ENCODE measurements around the gene SAPCD2.

SAPCD2 gene

DNA sequence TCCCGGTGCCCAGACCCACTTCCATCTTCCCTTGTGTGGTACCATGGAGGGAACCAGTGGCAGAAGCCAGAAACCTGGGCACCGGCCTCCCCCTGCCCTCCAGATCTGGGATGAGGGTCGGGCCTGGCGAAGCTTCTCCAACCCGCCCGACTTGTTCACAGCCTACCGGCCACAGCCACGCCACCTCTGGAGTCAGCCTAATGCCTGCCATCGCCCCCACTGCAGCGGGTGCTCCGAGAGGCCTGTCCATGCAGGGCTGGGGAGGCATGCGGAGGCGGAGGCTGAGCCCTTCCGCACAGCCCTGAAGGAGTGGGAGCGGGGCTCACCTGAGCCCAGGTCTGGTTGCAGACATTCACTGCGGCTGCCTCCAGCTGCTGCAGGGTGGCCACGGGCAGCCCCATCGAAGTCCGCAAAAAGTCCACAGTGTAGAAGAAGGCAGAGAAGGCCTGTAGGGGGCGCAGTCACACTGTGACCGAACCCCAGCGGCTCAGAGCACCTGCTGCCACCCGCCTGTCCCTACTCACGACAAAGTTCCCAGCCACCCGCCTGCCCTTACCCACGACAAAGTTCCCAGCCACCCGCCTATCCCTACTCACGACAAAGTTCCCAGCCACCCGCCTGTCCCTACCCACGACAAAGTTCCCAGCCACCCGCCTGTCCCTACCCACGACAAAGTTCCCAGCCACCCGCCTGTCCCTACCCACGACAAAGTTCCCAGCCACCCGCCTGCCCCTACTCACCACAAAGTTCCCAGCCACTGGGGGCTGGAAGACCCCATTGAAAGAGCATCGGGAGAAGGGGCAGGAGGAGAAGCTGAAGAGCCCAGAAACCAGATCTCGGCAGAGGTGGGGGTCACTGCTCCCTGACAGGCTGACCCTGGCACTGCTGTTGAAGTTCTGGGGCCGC, 20.6 kb downstream of the SAPCD2 start:
- DNase-seq (ENCODE audit: low read depth in 1 of 2, low spot score in 1 of 2): no peak

DNA sequence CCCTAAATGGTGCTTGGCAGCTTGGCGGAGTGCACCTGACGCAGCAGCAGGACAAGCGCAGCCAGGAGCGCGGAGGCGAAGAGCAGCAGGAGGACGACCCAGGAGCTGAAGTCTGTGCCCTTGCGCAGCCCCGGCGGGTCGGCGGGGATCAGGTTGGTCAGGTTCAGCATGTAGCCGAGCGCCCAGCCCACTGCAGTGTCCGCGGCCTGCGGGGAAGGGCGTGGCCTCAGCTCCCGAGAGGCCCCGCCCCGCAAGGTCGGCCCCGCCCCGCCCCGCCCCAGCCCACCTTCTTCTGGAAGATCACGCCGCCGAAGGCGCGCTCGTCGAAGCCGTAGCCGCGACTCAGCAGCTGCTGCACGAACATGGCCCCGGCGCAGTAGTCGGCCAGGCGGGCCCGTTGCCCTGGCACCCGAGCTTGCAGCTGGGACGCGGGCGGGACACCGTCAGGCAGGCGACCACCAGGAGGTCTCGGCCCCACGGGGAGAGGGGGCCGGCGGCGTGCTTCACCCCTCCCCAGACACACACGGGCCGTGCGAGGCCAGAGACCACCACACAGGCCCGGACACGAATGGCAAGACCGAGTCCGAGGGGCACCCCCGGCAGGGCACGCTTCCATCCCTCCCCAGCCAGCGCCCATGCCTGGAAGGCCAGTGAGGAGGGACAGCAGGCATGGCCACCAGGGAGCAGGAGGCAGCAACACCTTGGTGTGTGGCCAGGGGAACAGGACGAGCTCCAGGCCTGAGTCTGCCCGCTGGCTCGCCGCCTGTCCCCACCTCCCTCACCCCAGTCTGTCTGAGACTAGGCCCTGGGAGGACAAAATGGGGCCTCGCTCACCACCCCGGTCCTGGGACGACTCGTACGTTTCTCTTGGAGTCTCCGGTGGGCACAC, 21.5 kb downstream of the SAPCD2 start:
- DNase-seq (ENCODE audit: low read depth in 1 of 2, low spot score in 1 of 2): no peak

DNA sequence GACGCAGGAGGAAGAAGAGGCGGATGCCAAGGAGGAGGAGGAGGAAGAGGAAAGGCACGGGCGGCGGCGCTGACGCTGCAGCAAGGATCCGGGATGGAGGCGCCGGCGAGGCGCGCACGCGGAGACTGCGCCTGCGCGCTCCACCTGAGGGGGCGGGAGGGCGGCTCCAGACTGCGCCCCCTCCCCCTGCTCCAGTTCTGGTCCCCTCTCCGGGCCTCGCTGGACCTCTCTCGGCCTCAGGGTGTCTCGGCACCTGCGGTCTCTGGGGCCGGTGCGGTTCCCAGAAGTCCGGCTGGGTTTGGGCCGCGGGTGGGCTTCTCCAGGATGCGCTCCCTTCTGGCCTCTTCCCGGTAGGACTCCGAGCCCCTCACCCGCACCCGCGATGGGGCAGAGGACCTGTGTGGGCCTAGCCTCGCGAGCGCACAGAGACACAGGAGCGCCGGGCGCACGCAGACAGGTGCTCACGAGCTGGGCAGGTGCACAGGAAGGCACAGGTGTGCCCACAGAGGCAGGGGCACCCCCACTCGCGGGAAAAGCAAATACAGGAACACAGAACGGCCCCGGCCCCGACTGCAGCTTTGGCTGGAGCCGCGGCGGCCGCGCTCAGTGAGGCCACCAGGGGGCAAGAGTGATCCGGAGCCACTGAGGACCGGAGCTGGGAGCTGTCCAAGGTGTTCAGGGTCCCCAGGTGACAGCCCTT, 24.1 kb downstream of the SAPCD2 start, which contains the start of gene NPDC1:
TSS of gene NPDC1 (minus strand) at position 90 of the 700 bp plus-strand sequence. CDS start 188 bp downstream, outside the sequence.
- DNase-seq (ENCODE audit: low read depth in 1 of 2, low spot score in 1 of 2): peak; percentile 69

DNA sequence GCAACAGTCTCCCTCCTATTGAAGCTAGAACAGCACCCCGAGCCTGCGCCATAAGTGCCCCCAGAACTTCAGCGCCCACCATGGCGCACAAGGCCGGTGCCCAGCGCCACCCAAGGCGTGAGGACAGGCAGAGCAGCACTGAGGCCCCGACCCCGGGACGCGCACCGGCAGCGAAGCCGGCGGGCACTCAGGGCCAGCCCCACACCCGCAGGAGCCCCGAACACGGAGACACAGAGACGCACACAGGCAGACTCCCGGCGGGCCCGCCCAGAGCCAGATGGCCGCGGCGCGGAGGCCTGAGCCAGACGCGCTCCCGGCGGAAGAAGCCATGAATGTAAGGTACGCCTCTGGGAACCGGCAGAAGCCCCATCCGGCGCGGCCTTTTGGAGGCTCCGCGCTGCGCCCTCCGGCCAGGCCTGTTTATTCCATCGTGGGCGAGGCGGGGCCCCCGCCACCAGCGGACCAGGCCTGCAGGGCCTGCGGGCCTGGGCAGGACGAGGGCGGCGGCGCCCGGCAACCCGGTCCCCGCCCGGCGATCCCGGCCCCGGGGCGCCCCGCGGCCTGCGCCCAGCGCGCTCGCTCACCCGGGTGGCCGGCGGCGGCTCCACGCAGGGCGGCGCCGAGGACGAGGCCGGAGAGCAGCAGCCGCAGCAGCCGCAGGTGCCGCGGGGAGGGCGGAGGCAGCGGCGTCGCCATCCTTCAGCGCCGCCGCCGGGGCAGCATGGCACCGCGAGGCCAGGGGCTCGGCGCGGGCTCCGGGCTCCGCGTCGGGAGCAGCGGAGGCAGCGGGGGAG, 24.9 kb downstream of the SAPCD2 start:
- no peak for DNase-seq (ENCODE audit: low read depth in 1 of 2, low spot score in 1 of 2)

DNA sequence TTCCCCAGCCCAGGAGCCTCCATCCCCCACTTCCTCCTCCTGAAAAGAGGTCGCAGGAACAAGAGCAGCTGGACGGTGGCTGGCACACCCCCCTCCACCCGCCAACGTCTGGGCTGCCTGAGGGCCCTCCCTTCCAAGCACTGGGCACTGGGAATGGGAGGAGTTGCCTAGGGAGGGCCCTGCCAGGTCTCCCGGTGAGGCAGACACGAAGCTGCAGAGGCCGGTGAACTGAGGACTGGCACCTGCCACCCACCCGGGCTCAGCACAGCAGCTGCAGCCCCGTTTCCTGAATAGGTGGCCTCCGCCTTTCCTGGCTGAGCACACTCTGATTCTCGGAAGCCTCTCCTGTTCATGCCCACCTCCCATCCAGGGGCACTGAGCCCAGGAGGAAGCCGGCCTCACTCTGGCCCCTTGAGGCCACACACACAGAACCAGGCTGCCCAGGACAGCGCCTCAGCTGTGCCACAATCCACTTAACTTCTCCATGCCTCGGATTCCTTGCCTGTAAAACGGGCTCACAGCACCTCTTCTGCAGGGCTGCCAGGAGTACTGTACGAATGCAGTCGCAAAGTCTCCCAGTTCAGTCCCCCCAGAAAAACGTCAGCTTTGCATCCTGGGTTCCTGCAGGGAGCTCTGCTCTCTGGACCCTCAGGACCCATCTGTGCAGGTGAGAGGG, 25.7 kb downstream of the SAPCD2 start:
- DNase-seq (ENCODE audit: low read depth in 1 of 2, low spot score in 1 of 2): no peak

DNA sequence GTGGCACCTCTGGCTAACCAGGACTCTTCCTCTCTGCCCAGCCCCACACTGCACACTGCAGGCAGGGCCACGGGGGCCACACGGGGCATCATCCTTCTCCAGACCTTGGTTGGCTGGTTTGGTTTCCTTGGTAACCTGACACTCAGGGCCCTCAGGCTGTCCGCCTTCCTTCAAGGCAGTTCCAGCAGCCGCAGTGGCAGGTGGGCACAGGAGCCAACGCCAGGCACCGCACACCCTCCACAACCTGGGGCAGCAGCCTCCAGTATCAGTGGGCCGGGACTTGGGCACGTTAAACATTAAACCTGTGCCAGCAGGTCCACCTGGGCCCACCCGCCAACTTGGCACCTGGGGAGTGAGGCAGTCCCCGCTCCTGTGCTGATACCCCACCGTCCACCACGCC, 26.3 kb downstream of the SAPCD2 start:
- DNase-seq (ENCODE audit: low read depth in 1 of 2, low spot score in 1 of 2): no peak

DNA sequence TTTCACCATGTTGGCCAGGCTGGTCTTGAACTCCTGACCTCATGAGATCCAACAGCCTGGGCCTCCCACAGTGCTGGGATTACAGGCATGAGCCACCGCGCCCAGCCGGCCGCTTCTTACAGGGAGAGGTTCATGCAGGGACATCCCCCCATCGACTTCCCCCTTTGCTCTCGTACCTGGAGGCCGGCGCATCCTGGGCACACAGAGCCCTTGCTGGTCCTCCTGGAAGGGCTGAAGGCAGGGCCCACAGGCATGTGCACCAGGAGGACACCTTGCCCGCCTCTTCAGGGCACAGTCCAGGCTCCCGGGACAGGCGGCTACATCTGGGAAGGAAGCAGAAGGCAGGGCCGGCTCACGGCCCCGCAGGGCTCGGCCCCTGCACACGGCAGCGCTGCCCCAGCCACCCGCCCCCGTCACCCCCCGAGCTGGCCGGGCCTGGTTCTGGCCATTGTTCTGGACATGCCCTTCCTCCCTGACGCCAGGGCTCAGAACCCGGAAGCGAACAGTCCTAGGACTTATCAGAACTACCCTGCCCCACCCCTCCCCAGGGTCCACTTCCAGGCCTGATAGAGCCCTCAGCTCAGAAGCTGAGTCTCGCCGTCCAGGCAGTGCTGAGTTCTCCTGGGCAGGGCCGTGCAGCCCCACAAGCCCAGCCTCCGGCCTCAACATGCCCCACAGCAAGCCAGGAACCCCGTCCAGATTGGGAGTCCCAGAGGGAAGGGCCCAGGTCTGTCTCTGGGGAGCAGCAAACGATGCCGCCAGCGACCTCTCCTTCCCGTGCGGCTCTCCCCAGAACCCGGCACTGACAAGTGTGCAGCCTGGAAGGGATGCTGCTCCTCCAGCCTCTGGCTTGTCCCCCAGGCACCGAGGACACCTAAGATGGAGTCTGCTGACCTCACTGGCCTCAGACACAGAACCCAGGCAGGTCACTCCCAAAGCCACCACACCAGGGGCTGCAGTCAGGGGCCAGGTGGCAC, 27.3 kb downstream of the SAPCD2 start:
- no peak for DNase-seq (ENCODE audit: low read depth in 1 of 2, low spot score in 1 of 2)

DNA sequence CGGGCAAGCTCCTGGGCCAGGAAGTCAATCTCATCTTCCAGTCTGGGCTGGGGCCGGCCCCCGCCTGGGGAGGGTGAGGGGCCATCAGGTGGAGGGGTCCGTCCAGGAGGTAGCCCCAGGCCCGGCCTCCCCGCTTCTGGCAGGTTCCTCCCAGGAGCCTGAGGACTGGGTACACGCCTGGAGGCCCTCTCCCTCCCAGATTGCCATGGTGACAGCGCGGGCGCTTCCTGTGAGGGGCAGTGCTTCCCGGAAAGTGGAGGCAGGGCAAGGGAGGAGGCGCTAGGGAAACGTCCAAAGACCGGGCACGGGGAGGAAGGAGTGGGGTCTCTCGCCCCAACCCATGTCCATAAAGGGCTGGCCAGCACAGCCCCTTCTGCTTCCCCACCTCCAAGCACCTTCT, 29.2 kb downstream of the SAPCD2 start:
- no peak for DNase-seq (ENCODE audit: low read depth in 1 of 2, low spot score in 1 of 2)

DNA sequence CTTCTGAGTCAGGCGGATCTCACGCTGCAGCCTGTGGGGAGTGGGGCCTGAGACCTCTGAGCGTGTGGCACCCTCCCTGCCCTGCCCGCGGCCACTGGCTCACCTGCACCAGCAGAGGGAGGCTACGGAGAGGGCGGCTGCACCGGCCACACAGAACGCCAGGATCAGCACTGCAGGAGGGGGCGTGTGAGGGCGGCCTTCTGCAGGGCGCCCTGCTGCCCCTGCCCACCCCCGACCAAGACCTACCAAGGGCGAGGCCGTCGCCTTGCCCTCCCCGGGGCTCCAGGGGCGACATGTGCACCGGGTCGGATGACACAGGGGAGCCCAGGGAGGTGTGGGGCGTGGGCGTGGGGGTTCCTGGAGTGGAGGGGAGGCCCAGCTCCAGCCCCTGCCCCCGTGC, 29.8 kb downstream of the SAPCD2 start:
- no peak for DNase-seq (ENCODE audit: low read depth in 1 of 2, low spot score in 1 of 2)

DNA sequence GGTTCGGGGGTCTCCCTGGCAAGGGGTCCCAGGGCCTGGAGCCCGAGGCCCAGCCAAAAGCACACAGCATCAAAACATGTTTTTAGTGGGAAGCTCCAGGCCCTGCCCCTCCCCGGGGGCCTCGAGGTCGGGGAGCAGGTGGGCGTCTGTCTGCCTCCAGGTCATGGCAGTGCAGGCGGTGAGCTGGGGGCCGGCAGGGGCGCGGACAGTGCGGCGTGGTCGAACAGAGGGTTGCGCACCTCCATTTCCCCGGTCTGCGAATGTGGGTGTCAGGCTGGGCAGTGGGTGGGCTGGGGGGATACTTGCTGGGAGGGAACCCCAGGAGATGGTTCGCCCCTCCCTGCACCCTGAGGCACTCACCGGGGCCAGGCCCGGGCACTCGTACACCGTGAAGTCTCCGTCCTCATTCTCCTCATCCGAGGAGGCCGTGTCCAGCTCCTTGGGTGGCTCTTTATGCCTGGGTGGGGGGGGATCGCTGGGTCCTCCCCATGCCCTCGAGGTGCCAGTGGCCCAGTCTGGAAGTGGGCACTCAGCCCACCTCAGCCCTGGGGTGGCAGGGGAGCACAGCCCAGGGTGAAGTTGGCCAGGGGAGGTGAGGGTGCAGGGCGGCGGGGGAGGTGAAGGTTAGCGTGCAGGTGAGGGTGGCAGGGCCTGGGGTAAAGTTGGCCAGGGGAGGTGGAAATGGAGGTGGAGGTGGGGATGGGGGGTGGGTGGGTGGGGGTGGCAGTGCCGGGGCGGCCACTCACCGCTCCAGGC, 30.6 kb downstream of the SAPCD2 start:
- no peak for DNase-seq (ENCODE audit: low read depth in 1 of 2, low spot score in 1 of 2)

DNA sequence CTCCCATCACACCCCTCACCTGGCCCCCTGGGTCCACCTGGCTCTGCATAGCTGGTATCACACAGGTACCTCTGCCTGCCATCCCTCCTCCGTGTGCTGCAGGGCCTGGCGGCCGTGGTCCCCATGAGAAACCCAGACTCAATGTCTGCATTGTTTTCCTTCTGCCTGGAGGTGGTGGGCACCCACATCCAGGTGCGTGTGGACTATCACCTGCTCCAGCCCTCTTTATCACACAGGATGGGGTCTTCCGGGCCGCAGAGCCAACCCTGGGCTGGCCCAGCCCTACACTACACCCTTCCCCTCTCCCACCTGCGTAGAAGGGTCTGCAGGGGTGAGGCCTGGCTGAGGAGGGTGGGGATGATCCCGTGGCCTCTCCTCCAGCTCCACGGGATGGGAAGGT, 31.4 kb downstream of the SAPCD2 start:
- no peak for DNase-seq (ENCODE audit: low read depth in 1 of 2, low spot score in 1 of 2)

DNA sequence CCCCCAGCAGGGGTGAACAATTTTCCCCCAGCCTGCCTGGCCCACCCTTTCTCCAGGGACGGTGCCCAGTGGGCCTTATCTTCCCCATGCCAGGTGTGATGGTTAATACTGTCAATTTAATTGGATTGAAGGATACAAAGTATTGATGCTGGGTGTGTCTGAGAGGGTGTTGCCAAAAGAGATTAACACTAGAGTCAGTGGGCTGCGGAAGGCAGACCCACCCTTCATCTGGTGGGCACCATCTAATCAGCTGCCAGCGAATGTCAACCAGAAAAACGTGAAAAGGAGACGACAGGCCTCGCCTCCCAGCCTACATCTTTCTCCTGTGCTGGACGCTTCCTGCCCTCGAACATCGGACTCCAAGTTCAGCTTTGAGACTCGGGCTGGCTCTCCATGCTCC, 32.9 kb downstream of the SAPCD2 start:
- DNase-seq (ENCODE audit: low read depth in 1 of 2, low spot score in 1 of 2): no peak

DNA sequence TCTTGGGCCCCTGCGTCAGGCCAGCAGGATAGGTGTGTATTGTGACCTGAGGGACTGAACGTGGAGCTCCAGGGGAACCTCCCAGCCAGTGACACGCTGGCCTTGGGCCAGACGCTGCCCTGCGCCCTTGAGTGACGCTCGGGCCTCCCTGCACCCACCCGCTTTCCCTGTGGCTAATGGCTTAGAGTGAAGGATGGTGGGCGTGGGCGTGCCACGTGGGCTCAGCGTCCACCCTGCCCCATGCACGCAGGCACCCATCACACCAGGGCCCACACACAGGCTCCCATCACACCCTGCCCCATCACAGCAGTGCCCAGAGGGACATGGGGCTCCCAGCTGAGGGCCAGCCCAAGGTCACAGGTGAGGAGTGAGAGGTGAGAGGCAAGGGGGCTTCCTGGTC, 33.3 kb downstream of the SAPCD2 start:
- no peak for DNase-seq (ENCODE audit: low read depth in 1 of 2, low spot score in 1 of 2)

DNA sequence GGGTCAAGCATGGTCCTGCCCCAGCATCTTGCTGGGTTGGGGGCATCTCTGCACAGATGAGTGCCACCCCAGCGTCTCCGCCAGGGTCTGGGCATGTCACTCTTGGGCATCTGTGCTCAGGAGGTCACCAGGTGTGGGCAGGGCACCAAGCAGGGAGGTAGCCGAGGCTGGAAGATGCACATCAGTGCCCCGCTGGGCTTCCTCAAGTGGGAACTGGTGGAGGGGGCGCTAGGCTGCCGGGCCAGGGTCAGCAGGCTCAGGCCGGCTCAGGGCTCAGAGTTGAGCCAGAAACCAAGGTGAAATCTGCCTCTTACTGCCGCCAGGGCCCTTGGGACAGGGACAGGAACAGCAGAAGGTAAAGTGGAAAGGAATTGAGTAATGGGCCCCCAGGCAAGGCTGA, 34.4 kb downstream of the SAPCD2 start:
- no peak for DNase-seq (ENCODE audit: low read depth in 1 of 2, low spot score in 1 of 2)

DNA sequence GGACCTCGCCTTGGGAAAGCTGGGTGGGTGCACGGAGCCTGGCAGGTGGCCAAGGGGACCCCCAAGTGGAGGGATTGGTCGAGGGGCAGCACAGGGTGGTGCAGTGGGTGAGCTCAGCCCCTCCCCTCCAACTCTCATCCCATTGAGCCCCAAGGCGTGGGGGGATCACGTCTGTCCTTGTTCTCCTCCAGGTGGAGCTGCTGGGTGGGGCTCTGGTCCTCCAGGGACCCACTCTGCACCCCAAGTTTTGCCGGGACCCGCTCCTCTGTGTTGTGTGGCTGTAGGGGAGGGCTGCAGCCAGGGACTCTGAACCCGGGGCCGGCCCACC, 34.9 kb downstream of the SAPCD2 start:
- DNase-seq (ENCODE audit: low read depth in 1 of 2, low spot score in 1 of 2): no peak

DNA sequence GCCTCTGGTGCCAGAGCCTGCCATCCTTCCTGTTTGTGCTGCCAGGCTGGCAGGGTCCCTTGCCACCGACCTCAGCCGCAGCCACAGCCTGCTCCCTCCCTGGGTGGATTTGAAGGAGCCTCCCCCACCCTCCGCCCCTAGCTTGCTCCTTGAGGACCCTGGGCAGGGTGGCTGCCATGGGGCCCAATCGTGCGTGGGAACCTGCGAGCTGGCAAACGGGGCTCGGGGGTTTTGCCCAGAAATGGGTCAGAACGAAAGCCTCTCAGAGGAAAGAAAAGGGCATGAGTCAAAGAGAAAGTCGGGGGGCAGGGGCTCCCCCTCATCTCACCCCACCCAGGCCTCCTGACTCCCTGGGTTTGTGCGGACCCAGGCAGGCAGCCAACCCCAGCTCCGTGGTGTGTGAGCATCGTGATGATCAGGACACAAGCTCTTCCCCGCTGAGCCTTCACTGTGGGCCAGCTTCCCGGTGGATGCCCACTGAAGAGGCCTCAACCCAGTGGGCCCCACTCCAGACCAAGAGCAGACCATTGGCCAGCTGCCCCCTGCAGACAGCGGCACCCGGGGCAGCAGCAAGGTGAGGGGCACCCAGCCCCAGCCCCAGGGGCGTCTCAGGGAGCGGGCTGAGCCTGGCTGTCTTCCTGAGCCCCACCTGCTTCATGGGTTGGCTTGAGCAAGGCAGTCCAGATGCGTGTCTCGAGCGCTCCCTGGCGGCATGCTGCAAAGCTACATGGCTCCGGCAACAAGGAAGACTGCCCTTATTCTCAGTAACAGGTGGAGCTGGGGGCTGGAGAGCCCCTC, 35.4 kb downstream of the SAPCD2 start:
- DNase-seq (ENCODE audit: low read depth in 1 of 2, low spot score in 1 of 2): peak; percentile 77 to 83

DNA sequence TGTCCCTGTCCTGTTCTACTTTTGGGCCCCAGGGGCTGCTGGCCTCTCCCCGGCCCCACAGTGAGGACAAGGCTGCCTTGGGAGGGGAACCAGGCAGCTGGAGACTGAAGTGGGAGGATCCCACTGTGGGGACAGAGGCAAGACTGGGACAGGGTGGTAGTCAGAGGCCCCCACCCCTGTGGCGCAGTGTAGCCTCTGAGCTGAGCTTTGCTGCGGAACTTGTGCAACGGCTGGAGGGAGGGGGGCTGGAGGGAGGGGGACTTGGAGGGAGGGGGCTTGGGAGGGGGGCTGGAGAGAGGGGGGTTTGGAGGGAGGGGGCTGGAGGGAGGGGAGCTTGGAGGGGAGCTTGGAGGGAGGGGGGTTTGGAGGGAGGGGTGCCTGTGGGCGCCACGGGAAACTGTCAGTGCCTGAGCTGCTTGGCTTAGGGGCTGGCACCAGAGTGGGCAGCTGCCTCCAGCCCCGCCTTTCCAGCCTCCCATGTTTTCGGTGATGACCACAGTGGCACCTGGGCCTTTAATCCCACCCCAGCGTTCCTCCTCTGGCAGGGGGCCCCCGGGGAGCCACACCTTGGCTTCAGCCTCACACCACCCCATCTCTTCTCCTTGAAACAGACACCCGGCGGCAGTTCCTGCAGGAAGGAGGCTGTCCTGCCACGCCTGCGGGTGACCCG, 36.2 kb downstream of the SAPCD2 start:
- no peak for DNase-seq (ENCODE audit: low read depth in 1 of 2, low spot score in 1 of 2)
